ENCODE measurements around the gene GBGT1.
"Not testable (repeated sequence)": the region's sequence is repeated elsewhere in the genome, so short reads cannot be mapped to it uniquely, and the experiment has no call there.

GBGT1 gene

DNA sequence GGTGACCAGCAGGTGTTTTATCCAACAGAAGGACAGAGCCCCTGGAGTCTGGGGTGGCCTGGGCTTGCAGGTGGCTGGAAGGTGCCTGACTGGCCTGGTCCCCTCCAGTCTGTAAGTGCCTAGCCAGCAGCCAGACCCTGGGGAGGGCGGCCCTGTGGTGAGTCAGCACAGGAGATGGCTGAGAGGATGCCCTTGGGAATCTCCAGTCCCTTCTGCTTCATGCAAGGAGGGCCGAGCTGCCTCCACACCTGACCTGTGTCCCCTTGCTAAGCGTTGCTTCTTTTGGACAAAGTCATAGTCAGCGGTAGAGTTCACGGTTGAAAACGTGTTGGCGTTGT lies 25.1 kb upstream of the GBGT1 start:
- DNase-seq (ENCODE audit: insufficient read length) (no peak), FAIRE-seq (no peak)
- TF ChIP-seq POLR2A (IDR thresholded peaks at IDR 0.05; ENCODE audit: low read depth, low read length): no peak
- no peak for TF ChIP-seq TAF1 (IDR thresholded peaks at IDR 0.05; ENCODE audit: borderline replicate concordance, low read depth, low read length)
- no peak for TF ChIP-seq POLR2AphosphoS5 (IDR thresholded peaks at IDR 0.05; ENCODE audit: low read depth, low read length)

- DNase-seq (ENCODE audit: insufficient read length) (no peak), FAIRE-seq (no peak)
- no peak for TF ChIP-seq TAF1 (IDR thresholded peaks at IDR 0.05; ENCODE audit: borderline replicate concordance, low read depth, low read length)
- no peak for TF ChIP-seq POLR2AphosphoS5 (IDR thresholded peaks at IDR 0.05; ENCODE audit: low read depth, low read length)
Measured at GRCh38 chr9:133188006-133188842, 24.5 kb upstream of the GBGT1 start.

DNA sequence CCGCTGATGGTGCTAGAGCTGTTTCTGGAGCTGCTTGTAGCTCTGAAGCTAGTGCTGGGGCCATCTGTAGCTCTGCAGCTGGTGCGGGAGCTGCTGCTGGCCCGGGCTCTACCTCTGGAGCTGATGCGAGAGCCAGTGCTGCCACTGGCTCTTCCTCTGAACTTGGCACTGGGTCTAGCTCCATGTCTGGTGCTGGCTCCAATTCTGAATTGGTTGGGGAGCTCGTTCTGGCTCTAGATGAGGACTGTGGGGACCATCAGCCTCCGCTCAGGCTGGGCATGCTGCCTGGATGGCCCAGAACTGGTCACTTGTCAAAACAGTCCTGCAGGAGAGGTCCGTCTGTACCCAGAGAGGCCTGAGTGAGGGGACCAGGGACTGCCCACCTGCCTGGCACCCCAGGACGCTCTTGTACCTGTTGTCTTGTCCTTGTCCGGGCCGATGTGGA lies 23.9 kb upstream of the GBGT1 start:
- DNase-seq (ENCODE audit: insufficient read length) (no peak), FAIRE-seq (no peak)
- no peak for TF ChIP-seq POLR2A (IDR thresholded peaks at IDR 0.05; ENCODE audit: low read depth, low read length)
- no peak for TF ChIP-seq TAF1 (IDR thresholded peaks at IDR 0.05; ENCODE audit: borderline replicate concordance, low read depth, low read length)
- no peak for TF ChIP-seq POLR2AphosphoS5 (IDR thresholded peaks at IDR 0.05; ENCODE audit: low read depth, low read length)

GRCh38 chr9:133186736-133187135 lies 23.0 kb upstream of the GBGT1 start:
- FAIRE-seq (no peak), DNase-seq (ENCODE audit: insufficient read length) (no peak)
- TF ChIP-seq TAF1 (IDR thresholded peaks at IDR 0.05; ENCODE audit: borderline replicate concordance, low read depth, low read length) (no peak), POLR2A (IDR thresholded peaks at IDR 0.05; ENCODE audit: low read depth, low read length) (no peak), POLR2AphosphoS5 (IDR thresholded peaks at IDR 0.05; ENCODE audit: low read depth, low read length) (no peak)

- TF ChIP-seq POLR2AphosphoS5 (IDR thresholded peaks at IDR 0.05; ENCODE audit: low read depth, low read length) (no peak), TAF1 (IDR thresholded peaks at IDR 0.05; ENCODE audit: borderline replicate concordance, low read depth, low read length) (no peak), POLR2A (IDR thresholded peaks at IDR 0.05; ENCODE audit: low read depth, low read length) (no peak)
- no peak for FAIRE-seq
- no peak for DNase-seq (ENCODE audit: insufficient read length)
Measured at GRCh38 chr9:133184971-133185370, 21.3 kb upstream of the GBGT1 start.

GRCh38 chr9:133182151-133182550 lies 18.4 kb upstream of the GBGT1 start:
- FAIRE-seq: no peak
- no peak for TF ChIP-seq TAF1 (IDR thresholded peaks at IDR 0.05; ENCODE audit: borderline replicate concordance, low read depth, low read length)
- TF ChIP-seq POLR2AphosphoS5 (IDR thresholded peaks at IDR 0.05; ENCODE audit: low read depth, low read length): no peak
- no peak for TF ChIP-seq POLR2A (IDR thresholded peaks at IDR 0.05; ENCODE audit: low read depth, low read length)

GRCh38 chr9:133181561-133181960 lies 17.8 kb upstream of the GBGT1 start:
- no peak for TF ChIP-seq TAF1 (IDR thresholded peaks at IDR 0.05; ENCODE audit: borderline replicate concordance, low read depth, low read length)
- TF ChIP-seq POLR2AphosphoS5 (IDR thresholded peaks at IDR 0.05; ENCODE audit: low read depth, low read length): no peak
- TF ChIP-seq POLR2A (IDR thresholded peaks at IDR 0.05; ENCODE audit: low read depth, low read length): no peak
- no peak for FAIRE-seq

More at GRCh38 chr9:133182151-133182550, 18.4 kb upstream of the GBGT1 start:
- DNase-seq (ENCODE audit: insufficient read length): no peak

DNA sequence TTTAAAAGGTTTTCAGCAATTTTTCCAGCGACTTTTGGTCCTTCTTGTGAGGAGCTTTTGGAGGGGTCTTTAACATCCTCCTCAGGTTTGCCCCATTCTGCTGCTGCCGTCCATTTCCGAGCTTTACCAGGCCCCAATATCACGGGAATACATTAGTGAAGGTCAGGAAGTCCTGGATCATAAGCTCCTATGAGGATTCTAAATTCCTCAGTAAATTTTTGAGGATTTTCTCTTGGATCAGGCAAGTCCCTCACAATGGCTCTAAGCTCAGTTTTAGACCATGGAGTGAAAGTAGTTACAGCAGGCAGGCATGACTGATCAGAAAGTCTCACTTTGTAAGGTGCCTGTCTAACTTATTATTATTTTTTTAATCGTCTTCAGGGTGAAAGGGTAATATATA lies 17.2 kb upstream of the GBGT1 start:
- TF ChIP-seq POLR2A (IDR thresholded peaks at IDR 0.05; ENCODE audit: low read depth, low read length) (no peak), POLR2AphosphoS5 (IDR thresholded peaks at IDR 0.05; ENCODE audit: low read depth, low read length) (no peak), TAF1 (IDR thresholded peaks at IDR 0.05; ENCODE audit: borderline replicate concordance, low read depth, low read length) (no peak)
- FAIRE-seq (no peak), DNase-seq (ENCODE audit: insufficient read length) (no peak)

More at GRCh38 chr9:133181561-133181960, 17.8 kb upstream of the GBGT1 start:
- no peak for DNase-seq (ENCODE audit: insufficient read length)

DNA sequence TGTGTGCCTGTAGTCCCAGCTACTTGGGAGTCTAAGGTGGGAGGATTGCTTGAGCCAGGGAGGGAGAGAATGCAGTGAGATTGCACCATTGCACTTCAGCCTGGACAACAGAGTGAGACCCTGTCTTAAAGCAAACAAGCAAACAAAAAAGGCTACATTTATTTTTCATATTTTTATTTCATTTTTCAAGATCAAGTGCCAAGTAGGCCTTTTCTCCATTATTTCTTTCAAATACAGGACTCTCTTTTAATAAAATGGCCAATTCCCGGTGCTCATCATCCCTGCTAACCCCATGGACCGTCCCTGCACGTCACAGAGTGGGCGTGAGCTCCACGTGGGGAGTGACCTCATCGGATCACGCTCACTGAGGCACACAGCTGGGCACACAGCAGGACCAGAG lies 9.3 kb upstream of the GBGT1 start:
- DNase-seq (ENCODE audit: insufficient read length): no peak
- no peak for TF ChIP-seq POLR2A (IDR thresholded peaks at IDR 0.05; ENCODE audit: low read depth, low read length)
- TF ChIP-seq POLR2AphosphoS5 (IDR thresholded peaks at IDR 0.05; ENCODE audit: low read depth, low read length): no peak
- no peak for FAIRE-seq

DNA sequence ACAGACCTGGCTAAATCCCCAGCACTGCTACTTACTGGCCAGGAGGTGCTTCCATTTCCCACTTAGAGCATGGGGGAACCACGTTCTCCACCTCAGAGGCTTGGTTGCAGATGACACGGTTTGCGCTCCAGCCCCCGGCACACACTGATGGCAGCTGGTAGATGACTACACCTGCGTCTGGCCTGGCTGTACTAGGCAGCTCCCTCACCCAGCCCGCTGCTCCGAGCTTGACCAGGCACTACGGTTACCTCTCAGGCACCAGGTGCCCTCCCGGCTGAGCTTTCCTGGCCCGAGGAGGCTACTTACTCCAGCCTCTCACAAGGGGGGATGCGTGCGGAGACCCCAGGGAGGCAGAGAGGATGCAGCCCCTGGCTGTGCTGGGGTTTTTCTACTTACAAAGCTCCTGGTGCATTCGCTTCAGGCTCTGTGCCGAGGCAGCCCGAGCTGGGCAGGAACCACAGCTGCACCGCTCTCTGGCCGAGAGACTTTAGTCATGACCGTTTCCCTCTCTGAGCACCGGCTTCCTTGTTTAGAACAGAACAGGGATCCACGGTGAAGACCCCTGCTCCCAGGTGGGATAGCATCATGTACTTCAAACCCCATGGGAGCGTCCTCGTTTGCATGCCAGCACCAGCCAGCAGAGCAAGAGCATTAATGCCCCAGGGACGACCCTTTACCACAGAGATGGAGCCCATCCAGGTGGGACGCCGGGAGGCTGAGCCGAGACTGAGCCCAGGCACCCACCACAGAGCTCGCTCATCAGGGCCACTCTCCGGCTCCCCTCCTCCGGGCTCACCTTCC lies 7.6 kb upstream of the GBGT1 start:
- no peak for TF ChIP-seq POLR2A (IDR thresholded peaks at IDR 0.05; ENCODE audit: low read depth, low read length)
- DNase-seq (ENCODE audit: insufficient read length): no peak
- FAIRE-seq: peak; percentile 44

DNA sequence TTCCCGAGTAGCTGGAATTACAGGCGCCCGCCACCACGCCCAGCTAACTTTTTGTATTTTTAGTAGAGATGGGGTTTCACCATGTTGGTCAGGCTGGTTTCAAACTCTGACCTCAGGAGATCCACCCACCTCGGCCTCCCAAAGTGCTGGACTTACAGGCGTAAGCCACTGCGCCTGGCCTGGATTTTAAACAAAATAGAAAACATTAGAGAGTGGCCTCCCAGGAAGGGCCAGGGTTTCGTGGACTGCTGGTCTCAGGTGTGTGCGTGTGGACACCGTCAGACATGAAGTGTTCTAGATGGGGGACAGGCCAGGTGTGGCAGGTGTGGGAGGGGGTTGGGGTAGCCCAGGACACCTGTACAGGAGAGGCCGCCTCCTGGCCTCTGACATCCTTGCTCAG lies 7.0 kb upstream of the GBGT1 start:
- DNase-seq (ENCODE audit: insufficient read length) (no peak), FAIRE-seq (no peak)
- no peak for TF ChIP-seq POLR2A (IDR thresholded peaks at IDR 0.05; ENCODE audit: low read depth, low read length)
- TF ChIP-seq TAF1 (IDR thresholded peaks at IDR 0.05; ENCODE audit: borderline replicate concordance, low read depth, low read length): no peak
- TF ChIP-seq POLR2AphosphoS5 (IDR thresholded peaks at IDR 0.05; ENCODE audit: low read depth, low read length): no peak

DNA sequence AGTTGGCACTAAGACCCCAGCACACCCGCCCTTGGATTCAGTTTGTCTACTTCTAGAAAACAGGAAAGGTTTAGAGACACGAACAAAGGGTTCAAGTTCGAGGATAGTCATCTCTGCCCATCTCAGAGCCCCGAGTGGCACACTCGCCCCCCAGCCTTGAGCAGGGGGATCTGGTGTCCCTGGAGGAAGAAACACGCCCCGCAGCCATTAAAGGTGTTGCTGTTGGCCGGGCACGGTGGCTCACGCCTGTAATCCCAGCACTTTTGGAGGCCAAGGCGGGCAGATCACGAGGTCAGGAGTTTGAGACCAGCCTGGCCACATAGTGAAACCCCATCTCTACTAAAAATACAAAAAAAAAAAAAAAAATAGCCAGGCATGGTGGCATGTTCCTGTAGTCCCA lies 6.0 kb upstream of the GBGT1 start:
- not testable (repeated sequence) for FAIRE-seq

More for the DNA sequence above, 6.0 kb upstream of the GBGT1 start:
- not testable (repeated sequence) for DNase-seq (ENCODE audit: insufficient read length)
